ENCODE measurements around the gene COL6A3. TPM values are rescaled to one million over a fixed set of nuclear protein-coding genes. Genes with fewer than 3 reads are reported as not detected.

The COL6A3 gene
- 0.66 and 0.81 TPM in 2 replicates for total RNA-seq (2021)
- long read RNA-seq, result 0 reads

- Mint-ChIP-seq H3K9me3 (no peaks in the 10 kb centered on the region), H3K27me3 (ENCODE audit: low read depth) (peaks cover 23% of the 10 kb centered on the region), H3K4me1 (peaks cover 17 to 27% of the 10 kb centered on the region in 2 experiments), H3K27ac (no peak within 1 kb of the TSS; a peak in 1 of 7 replicates), H3K4me3 (no peak within 1 kb of the TSS), H3K36me3 (ENCODE audit: insufficient read depth in 1 of 3, low read depth in 3 of 3) (no peaks in the 10 kb centered on the region)
- H2BK12ac ChIP-seq (ENCODE audit: insufficient read length, low read depth, low read length), result no peak within 1 kb of the TSS
- no peak within 1 kb of the TSS for H3K56ac ChIP-seq (ENCODE audit: insufficient read length, low read depth, low read length)
- H4K8ac ChIP-seq (replicated peaks; ENCODE audit: insufficient read length, low read depth, low read length), result no peak within 1 kb of the TSS
- H3K79me1 ChIP-seq (ENCODE audit: insufficient read depth, low read depth, low read length, poor library complexity, severe bottlenecking), result no peaks in the 10 kb centered on the region
- H3T11ph ChIP-seq (ENCODE audit: low read length), result no peak within 1 kb of the TSS
- no peaks in the 10 kb centered on the region for H3K23me2 ChIP-seq (ENCODE audit: insufficient read length, low read depth, low read length, poor library complexity, severe bottlenecking)
- H3K27ac ChIP-seq (ENCODE audit: insufficient read length, low read depth, low read length), result no peak within 1 kb of the TSS
- no peak for DNase-seq
- no peak within 1 kb of the TSS for H4K5ac ChIP-seq (ENCODE audit: insufficient read length, low read depth, low read length)
- H4K91ac ChIP-seq (ENCODE audit: insufficient read length, low read depth, low read length), result no peak within 1 kb of the TSS
- no peak within 1 kb of the TSS for H3K23ac ChIP-seq (ENCODE audit: insufficient read length, low read depth, low read length)
- H3K18ac ChIP-seq (ENCODE audit: insufficient read length, low read depth, low read length), result no peak within 1 kb of the TSS
- H2AK5ac ChIP-seq (ENCODE audit: insufficient read length, low read length), result no peak within 1 kb of the TSS
- H3K4me2 ChIP-seq (ENCODE audit: insufficient read depth, insufficient read length, low read length), result no peak within 1 kb of the TSS
- H4K20me1 ChIP-seq (ENCODE audit: control insufficient read depth, insufficient read depth, insufficient read length), result no peaks in the 10 kb centered on the region
- H3K4me1 ChIP-seq (ENCODE audit: insufficient read depth, low read length), result no peaks in the 10 kb centered on the region
- no peak within 1 kb of the TSS for H2BK20ac ChIP-seq (ENCODE audit: low read depth, low read length, poor library complexity, severe bottlenecking)
- no CpG with 5 or more reads among the region's 16 CpGs for WGBS (ENCODE audit: extremely low coverage, insufficient read length, low lambda C conversion rate)
- no peak within 1 kb of the TSS for H2BK120ac ChIP-seq (ENCODE audit: low read depth, low read length, poor library complexity, severe bottlenecking)
- H2AFZ ChIP-seq (ENCODE audit: low read length), result no peak within 1 kb of the TSS
- H3K4ac ChIP-seq (ENCODE audit: low read depth, low read length), result no peak within 1 kb of the TSS
- no peak for TF ChIP-seq CTCF (conservative IDR thresholded peaks at IDR 0.05)
- no peak within 1 kb of the TSS for H2BK15ac ChIP-seq (ENCODE audit: low read depth, low read length)
- no peaks in the 10 kb centered on the region for H3K9me3 ChIP-seq (ENCODE audit: control insufficient read depth, low read depth, low read length)
- H3K14ac ChIP-seq (ENCODE audit: insufficient read depth, low read length), result no peak within 1 kb of the TSS
- no peak within 1 kb of the TSS for H2BK5ac ChIP-seq (ENCODE audit: insufficient read length, low read length)
- H3K79me2 ChIP-seq (ENCODE audit: insufficient read depth, low read length), result no peaks in the 10 kb centered on the region
- H3K9ac ChIP-seq (ENCODE audit: extremely low read depth, insufficient read length, low read length), result no peak within 1 kb of the TSS
- no peaks in the 10 kb centered on the region for H3K27me3 ChIP-seq (ENCODE audit: insufficient read depth, low read length)
These were observed at the start of gene COL6A3 for GRCh38 chr2:237413777-237414661. Gene COL6A3, minus strand, starts transcription at chr2:237414164. Its CDS starts 17,347 bp downstream, at chr2:237396817.

All from H9 (cell line).